Measurements from ENCODE around the gene GDPGP1. TPM values are rescaled to one million over a fixed set of nuclear protein-coding genes. Genes with fewer than 3 reads are reported as not detected.
"Not testable (repeated sequence)": the region's sequence is repeated elsewhere in the genome, so short reads cannot be mapped to it uniquely, and the experiment has no call there.

Gene GDPGP1, protein sequence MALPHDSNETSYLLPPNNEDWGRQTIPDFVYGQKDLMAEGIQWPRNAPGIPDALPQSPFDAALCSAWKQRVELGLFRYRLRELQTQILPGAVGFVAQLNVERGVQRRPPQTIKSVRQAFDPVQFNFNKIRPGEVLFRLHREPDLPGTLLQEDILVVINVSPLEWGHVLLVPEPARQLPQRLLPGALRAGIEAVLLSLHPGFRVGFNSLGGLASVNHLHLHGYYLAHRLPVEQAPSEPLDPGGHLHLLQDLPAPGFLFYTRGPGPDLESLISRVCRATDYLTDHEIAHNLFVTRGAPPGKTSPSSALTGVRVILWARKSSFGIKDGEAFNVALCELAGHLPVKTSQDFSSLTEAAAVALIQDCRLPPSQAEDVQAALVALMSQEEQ
- total RNA-seq (6.6 TPM), polyA plus RNA-seq (3.6 TPM)

DNA sequence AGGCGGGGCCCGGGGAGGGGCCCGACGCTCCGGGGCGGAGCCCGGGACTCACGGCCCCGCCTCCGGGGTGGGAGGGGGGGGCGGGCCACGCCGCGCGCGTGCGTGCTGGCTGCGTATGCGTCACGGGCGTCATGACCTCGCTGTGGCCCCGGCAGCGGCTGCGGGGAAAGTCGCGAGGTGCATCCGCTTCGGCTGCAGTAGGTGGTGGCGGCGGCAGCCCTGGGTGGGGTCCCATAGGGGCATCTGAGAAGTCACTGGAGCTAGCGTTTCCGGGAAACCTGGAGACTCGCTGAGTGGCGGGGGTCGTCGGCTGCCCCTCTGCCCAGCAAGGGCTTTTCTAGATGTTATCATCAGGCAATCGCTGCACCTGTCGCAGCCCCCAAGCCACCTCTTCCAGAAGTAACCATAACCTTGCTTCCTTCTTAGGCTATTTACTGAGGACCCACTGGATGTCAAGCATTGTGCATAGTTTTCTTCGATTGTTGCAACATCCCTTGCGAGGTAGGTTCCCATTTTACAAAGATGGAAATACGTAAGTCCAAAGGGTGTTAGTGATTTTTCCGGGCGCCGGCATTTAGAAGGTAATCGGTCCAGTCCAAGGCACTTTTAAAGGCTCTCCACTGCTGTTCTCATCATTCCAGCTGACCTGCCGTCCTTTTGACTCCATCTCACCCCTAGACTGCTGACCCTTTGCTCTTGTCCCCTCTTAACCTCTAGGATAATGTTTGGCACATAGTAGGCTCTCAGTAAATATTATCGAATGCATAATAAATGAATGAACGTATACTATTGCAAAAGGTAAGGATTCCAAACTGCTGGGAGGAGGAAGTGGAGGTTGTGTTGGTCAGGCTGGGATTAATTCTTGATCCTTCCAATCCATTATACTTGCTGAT lies at the start of gene GDPGP1:
GDPGP1 (plus strand) TSS at position 114 of the 893 bp plus-strand sequence. CDS start 6,700 bp downstream, outside the sequence.
- H3K4me1 ChIP-seq (ENCODE audit: insufficient read depth), result no peaks in the 10 kb centered on the region
- H3K4me3 ChIP-seq (ENCODE audit: low read depth, low read length), result peak within 1 kb of the TSS; percentile 74
- H3K27ac ChIP-seq (ENCODE audit: low read depth), result peak within 1 kb of the TSS; percentile 89
- no peaks in the 10 kb centered on the region for H3K36me3 ChIP-seq (ENCODE audit: insufficient read depth)
- no peak for DNase-seq (ENCODE audit: extremely low spot score)
- 6% methylated on average over 49 of the region's 49 CpGs for WGBS

DNA sequence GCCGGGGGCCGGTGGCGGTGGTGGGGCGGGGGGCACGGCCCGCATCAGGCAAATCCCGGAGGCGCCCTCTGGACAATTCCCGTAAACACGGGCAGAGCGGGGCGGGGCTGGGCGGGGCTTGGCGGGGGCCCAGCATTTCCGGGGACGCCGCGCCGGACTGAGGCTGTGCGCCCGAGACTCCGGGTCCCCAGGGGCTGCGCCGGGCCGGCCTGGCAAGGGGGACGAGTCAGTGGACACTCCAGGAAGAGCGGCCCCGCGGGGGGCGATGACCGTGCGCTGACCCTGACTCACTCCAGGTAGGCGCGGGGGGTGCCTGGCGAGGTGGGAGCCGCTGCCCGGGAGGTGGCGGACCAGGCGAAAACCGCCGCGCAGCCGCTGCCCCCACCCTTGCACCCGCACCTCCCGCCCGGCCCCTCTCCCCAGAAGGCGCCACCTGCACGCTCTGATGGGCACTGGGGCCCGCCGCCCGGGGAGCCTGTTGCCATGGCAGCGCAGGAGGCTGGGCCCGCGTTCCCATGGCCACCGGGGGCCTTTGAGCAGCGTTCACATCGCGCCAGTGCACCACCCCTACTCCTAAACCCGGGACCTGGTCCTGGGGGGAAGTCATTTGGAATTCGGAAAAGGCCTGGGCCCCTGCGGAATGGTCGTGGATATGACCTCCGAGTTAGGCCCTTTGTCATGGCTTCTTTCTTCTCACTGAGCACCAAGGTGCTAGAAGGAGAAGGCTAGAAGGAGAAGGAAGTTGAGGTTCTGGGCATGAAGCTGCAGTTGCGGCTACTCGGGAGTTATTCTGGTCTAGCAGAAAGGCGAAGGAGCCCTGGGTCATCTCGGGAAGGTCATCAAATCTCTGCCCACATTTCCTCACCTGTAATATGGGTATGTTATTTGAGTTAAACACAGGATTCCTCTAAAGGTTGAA lies 49.0 kb upstream of the GDPGP1 start:
- DNase-seq (ENCODE audit: extremely low spot score), result no peak

DNA sequence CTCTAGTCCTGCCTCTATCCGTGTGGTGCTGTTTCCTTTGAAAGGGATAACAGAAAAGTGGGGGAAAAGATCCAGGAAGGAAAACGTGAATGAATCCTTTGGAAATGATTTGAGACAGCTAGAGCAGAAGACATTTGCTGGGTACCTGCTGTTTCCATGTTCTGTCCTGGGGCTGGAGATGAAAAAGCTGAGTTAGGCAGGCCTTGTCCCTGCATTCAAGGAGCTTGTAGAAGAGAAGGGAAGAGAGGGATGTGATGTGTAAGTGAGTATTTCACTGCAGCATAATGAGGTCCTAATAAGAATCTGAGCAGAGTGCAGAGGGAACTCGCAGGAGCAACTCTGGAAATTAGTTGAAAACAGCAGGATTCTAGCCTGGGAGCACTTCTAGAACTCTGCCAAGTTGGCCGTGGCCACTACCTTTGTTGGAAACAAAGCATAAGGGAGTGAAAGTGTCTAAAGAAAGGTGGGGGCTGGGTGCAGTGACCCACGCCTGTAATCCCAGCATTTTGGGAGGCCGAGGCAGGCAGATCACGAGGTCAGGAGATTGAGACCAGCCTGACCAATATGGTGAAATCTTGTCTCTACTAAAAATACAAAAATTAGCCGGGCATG lies 46.6 kb upstream of the GDPGP1 start:
- WGBS, result 53% methylated on average over 8 of the region's 8 CpGs
- H3K36me3 ChIP-seq (ENCODE audit: insufficient read depth), result no peaks in the 10 kb centered on the region
- no peak overlapping the region for H3K4me3 ChIP-seq (ENCODE audit: low read depth, low read length)
- DNase-seq (ENCODE audit: extremely low spot score), result no peak
- H3K4me1 ChIP-seq (ENCODE audit: insufficient read depth), result no peaks in the 10 kb centered on the region
- no peak overlapping the region for H3K27ac ChIP-seq (ENCODE audit: low read depth)

More for the DNA sequence above, 49.0 kb upstream of the GDPGP1 start:
- peak overlapping the region; percentile 71 for H3K4me3 ChIP-seq (ENCODE audit: low read depth, low read length)
- peak overlapping the region; percentile 93 for H3K27ac ChIP-seq (ENCODE audit: low read depth)
- H3K4me1 ChIP-seq (ENCODE audit: insufficient read depth), result no peaks in the 10 kb centered on the region
- WGBS, result 6% methylated on average over 67 of the region's 67 CpGs
- H3K36me3 ChIP-seq (ENCODE audit: insufficient read depth), result no peaks in the 10 kb centered on the region

DNA sequence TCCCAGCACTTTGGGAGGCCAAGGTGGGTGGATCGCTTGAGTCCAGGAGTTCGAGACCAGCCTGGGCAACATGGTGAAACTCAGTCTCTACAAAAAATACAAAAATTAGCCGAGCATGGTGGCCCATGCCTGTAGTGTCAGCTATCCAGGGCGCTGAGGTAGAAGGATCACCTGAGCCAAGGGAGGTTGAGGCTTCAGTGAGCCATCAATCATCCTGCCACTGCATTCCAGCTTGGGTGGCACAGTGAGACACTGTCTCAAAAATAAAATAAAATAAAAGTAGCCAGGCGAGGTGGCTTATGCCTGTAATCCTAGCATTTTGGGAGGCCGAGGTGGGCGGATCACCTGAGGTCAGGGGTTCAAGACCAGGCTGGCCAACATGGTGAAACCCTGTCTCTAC lies 45.9 kb upstream of the GDPGP1 start:
- DNase-seq (ENCODE audit: extremely low spot score); H3K4me1 ChIP-seq (ENCODE audit: insufficient read depth); H3K4me3 ChIP-seq (ENCODE audit: low read depth, low read length); H3K36me3 ChIP-seq (ENCODE audit: insufficient read depth); H3K27ac ChIP-seq (ENCODE audit: low read depth): not testable (repeated sequence)
- 97% methylated on average over 7 of the region's 7 CpGs for WGBS

DNA sequence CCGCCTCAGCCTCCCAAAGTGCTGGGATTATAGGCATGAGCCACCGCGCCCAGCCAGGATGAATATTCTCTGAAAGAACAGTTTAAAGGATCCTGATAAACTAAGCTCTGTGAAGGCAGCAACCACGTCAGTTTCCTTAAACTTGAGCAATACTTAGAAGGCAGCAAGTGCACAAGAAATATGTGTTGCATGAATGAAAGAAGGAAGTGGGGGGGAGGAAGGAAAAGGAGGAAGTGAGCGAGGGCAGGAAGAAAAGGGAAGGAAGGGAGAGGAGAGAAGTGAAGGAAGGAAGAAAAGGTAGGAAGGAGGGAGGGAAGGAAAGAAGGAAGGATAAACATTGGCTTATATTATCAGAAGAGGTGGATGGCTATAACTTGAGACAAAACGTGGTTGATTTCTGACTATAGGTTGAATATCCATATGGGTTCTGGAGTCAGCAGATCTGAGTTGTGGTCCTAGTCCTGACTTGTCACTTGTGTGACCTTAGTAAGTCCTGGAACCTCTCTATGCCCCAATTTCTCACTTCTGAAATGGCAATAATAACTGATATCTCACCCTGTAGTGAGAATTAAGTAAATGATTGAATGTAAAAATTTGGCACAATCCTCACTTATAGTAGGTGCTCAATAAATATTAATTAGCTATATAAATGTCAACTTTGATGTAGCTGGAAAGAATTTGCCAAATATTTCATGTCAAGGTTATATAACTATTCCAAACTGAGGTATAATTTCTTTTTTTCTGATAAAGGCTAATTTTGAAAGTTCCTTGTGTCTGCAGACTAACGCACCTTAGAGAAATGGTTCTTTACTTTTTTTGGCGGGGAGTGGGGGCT lies 44.9 kb upstream of the GDPGP1 start:
- no peak for DNase-seq (ENCODE audit: extremely low spot score)
- Histone ChIP-seq H3K4me1 (ENCODE audit: insufficient read depth) (no peaks in the 10 kb centered on the region), H3K4me3 (ENCODE audit: low read depth, low read length) (no peak overlapping the region), H3K27ac (ENCODE audit: low read depth) (no peak overlapping the region), H3K36me3 (ENCODE audit: insufficient read depth) (no peaks in the 10 kb centered on the region)
- 85% methylated on average over 8 of the region's 8 CpGs for WGBS

DNA sequence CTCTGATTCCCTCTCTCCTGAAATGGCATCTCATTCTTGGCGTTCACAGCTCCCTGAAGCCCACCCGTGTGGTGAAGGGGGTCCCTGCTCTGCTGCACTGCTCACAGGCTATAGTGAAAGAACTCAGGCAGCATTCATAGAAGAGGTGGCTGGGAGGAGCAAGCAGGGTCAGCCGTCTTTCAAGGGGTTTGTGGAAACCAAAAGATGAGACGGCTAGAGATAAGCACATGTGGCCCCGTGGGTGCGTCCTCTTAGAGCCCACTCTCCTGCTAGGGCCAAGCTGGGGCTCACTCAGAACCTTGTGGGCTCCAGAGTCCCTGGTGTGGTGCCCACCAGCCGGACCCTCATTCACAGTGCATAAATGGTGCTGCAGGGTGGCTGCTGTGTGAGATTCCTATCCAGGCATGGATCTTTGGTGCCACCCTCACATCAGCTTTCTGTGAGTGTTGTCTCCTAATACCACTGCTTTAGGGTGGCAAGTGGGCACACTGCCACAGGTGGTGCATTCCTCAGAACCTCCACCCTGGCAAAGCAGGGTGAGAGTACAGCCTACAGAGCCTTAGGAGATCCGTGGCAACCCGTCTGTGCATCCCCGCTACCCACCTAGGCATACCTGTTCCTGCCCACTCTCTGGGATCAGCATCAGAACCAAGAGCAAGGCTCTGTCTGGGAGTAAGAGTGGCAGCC lies 44.1 kb upstream of the GDPGP1 start:
- Histone ChIP-seq H3K27ac (ENCODE audit: low read depth) (peak overlapping the region; percentile 70), H3K4me1 (ENCODE audit: insufficient read depth) (no peaks in the 10 kb centered on the region)
- DNase-seq (ENCODE audit: extremely low spot score), result no peak

DNA sequence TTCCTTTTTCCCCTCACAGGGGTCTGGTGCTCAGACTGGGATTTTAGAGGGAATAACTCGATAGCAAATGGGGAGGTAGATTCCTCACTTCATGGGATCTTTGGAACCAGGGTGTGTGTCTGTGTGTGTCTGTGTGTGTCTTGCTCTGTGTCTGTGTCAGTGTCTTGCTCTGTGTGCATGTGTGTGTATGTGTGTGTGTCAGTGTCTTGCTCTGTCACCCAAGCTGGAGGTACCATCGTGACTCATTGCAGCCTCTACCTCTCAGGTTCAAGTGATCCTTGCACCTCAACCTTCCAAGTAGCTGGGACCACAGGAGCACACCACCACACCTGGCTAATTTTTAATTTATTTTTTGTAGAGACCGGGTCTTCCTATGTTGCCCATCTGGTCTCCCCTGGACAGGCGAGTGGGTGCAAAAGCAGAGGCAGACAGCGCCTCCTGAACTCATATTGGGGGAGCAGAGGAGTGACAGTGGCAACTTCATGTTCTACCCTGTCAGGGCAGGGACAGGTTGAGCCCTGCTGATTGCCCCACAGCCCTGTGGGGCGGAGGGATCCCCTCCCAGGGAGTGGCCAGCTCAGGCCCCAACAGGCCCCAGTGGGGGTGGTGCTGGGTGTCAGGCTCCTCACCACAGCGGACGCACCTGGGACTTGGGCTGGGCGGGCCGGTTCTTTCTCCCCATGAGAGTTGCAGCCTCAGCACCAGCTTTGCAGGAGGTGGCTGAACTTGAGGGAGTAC lies 43.2 kb upstream of the GDPGP1 start:
- Histone ChIP-seq H3K27ac (ENCODE audit: low read depth) (peak overlapping the region; percentile 70), H3K4me1 (ENCODE audit: insufficient read depth) (no peaks in the 10 kb centered on the region)
- 89% methylated on average over 10 of the region's 10 CpGs for WGBS

More for the DNA sequence above, 44.1 kb upstream of the GDPGP1 start:
- H3K36me3 ChIP-seq (ENCODE audit: insufficient read depth), result no peaks in the 10 kb centered on the region
- no peak overlapping the region for H3K4me3 ChIP-seq (ENCODE audit: low read depth, low read length)
- WGBS, result 82% methylated on average over 10 of the region's 10 CpGs

DNA sequence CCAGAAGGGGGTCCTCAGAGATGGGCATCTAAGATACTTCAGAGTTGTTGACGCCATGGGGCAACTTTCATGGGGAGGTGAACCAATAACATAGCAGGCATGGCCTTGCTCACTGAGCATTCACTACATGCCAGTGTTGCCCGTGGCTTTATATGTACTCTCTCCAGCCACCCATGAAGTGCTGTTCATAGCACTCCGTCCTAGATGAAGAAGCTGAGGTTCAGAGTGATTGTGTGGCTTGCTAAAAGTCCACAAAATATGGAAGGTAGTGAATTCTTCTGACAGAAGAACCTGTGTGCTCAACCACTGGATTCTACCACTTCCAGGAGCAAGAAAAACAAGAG lies 42.7 kb upstream of the GDPGP1 start:
- H3K4me1 ChIP-seq (ENCODE audit: insufficient read depth), result no peaks in the 10 kb centered on the region
- no peaks in the 10 kb centered on the region for H3K36me3 ChIP-seq (ENCODE audit: insufficient read depth)
- peak overlapping the region; percentile 34 for H3K27ac ChIP-seq (ENCODE audit: low read depth)
- H3K4me3 ChIP-seq (ENCODE audit: low read depth, low read length), result no peak overlapping the region
- no peak for DNase-seq (ENCODE audit: extremely low spot score)
- 73% methylated on average over 3 of the region's 3 CpGs for WGBS

More for the DNA sequence above, 43.2 kb upstream of the GDPGP1 start:
- H3K4me3 ChIP-seq (ENCODE audit: low read depth, low read length), result no peak overlapping the region
- H3K36me3 ChIP-seq (ENCODE audit: insufficient read depth), result no peaks in the 10 kb centered on the region
- DNase-seq (ENCODE audit: extremely low spot score), result peak; percentile 48

DNA sequence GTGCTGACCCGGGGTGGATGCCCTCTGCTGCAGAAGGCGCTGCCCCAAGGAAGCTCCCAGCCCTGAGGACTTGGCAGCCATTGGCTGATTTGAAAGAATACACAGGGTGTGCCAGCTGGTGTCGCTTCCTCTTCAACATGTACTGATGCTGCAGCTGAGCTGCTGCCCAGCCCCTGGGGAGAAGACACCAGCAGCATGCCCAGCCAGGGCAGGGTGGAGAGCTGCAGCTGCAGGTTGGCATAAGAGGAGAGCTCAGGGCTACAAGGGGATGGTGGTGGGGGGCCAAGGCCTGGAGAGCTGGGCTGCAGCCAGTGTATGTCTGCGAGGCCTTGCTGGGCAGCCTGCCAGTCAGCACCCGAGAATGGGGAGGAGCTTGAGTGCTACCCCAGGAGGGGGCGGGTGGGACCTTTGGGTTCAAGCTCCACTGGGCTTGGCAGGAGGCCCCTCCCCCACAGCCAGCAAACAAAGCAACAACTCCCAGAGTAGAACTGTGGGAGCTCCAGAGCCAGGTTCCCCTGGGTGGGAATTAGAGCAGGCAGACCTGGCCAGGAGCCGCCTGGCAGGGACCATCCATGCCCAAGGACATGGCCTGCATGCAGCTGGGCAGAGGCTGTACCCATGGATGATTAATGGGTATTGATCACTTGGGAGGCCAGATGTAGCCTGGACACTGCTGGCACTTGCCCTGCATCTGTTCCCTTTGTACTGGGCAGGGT lies 42.1 kb upstream of the GDPGP1 start:
- DNase-seq (ENCODE audit: extremely low spot score), result peak; percentile 62
- 27% methylated on average over 7 of the region's 7 CpGs for WGBS
- H3K36me3 ChIP-seq (ENCODE audit: insufficient read depth), result no peaks in the 10 kb centered on the region
- no peaks in the 10 kb centered on the region for H3K4me1 ChIP-seq (ENCODE audit: insufficient read depth)
- no peak overlapping the region for H3K4me3 ChIP-seq (ENCODE audit: low read depth, low read length)
- H3K27ac ChIP-seq (ENCODE audit: low read depth), result peak overlapping the region; percentile 51

DNA sequence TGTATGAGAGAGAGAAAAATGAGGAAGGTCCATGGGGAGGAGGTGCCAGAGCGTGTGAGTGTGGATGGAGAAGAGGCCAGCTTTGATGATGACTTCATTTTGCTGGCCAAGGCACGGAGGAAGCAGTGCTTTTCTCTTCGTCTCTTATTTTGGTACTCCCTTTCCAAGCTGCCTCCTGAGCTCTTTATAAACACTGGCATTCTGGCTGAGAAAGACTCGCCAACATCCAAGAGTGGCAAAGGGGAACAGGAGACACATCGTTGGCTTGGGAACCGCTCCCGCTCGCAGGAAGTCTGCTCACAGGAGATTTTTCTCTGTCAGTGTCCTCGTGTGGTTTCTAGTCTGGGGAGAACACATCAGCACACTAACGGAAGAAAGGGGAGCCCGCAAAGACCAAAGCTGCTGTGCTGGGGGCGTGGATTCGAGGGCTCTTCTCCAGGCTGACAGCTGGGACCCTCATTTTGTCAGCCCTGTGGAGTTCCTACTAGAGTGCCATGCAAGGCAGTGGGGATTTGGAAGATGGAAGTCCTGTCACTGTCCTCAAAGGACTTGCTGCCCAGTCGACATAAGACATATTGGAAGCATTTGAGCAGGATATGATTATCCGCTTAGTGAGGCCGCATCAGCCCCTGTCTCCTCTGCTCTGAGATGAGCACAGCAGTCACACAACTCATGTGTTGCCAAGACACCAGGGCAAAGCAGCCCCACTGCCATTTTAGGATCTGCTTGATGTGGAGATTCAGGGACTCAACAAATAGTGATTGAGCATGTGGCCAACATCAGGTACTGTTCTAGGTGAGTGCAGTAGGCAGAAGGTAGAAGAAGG lies 40.8 kb upstream of the GDPGP1 start:
- Histone ChIP-seq H3K4me1 (ENCODE audit: insufficient read depth) (no peaks in the 10 kb centered on the region), H3K4me3 (ENCODE audit: low read depth, low read length) (no peak overlapping the region), H3K36me3 (ENCODE audit: insufficient read depth) (no peaks in the 10 kb centered on the region), H3K27ac (ENCODE audit: low read depth) (peak overlapping the region; percentile 65)
- 33% methylated on average over 16 of the region's 16 CpGs for WGBS
- no peak for DNase-seq (ENCODE audit: extremely low spot score)

All from urinary bladder (tissue), 4 donors.